Epithelial cell of prostate (primary cell): ENCODE measurements around the gene CPT1B.
"Not testable (repeated sequence)": the region's sequence is repeated elsewhere in the genome, so short reads cannot be mapped to it uniquely, and the experiment has no call there.

ENCODE experiments used
- DNase-seq: peaks from one replicate; pipeline ENCODE4 v3.0.0-alpha.2; 2011; ENCODE audit warnings: low read depth, low spot score
- H3K27ac ChIP-seq: fragments of 450-650 bp; 2 replicates; pipeline ENCODE4 v1.5.1; 2017; ENCODE audit warnings: mild to moderate bottlenecking

Gene CPT1B

GRCh38 chr22:50610041-50610451, 31.8 kb upstream of the CPT1B start:
- DNase-seq, result no peak
- H3K27ac ChIP-seq, result no peak overlapping the region

GRCh38 chr22:50609599-50609998, 31.4 kb upstream of the CPT1B start:
- no peak overlapping the region for H3K27ac ChIP-seq
- DNase-seq, result no peak

GRCh38 chr22:50608996-50609395, 30.8 kb upstream of the CPT1B start:
- DNase-seq, result no peak
- no peak overlapping the region for H3K27ac ChIP-seq

GRCh38 chr22:50608058-50608840, 30.0 kb upstream of the CPT1B start:
- DNase-seq, H3K27ac ChIP-seq: not testable (repeated sequence)

GRCh38 chr22:50607659-50608020, 29.4 kb upstream of the CPT1B start:
- DNase-seq, result no peak
- no peak overlapping the region for H3K27ac ChIP-seq

- no peak overlapping the region for H3K27ac ChIP-seq
- DNase-seq, result no peak
These were observed 28.9 kb upstream of the CPT1B start for GRCh38 chr22:50606946-50607658.

GRCh38 chr22:50606165-50606945, 28.1 kb upstream of the CPT1B start:
- no peak for DNase-seq
- H3K27ac ChIP-seq, result no peak overlapping the region

- no peak overlapping the region for H3K27ac ChIP-seq
- no peak for DNase-seq
These were observed 27.4 kb upstream of the CPT1B start for GRCh38 chr22:50605613-50606074.

GRCh38 chr22:50605002-50605612, 26.9 kb upstream of the CPT1B start:
- DNase-seq, result no peak
- H3K27ac ChIP-seq, result no peak overlapping the region

GRCh38 chr22:50604256-50605001, 26.2 kb upstream of the CPT1B start:
- no peak overlapping the region for H3K27ac ChIP-seq
- DNase-seq, result no peak

GRCh38 chr22:50603511-50604255, 25.5 kb upstream of the CPT1B start:
- no peak for DNase-seq
- no peak overlapping the region for H3K27ac ChIP-seq

- DNase-seq, result no peak
- H3K27ac ChIP-seq, result no peak overlapping the region
These were observed 24.1 kb upstream of the CPT1B start for GRCh38 chr22:50602338-50602700.

GRCh38 chr22:50601669-50602337, 23.6 kb upstream of the CPT1B start:
- DNase-seq, result no peak
- no peak overlapping the region for H3K27ac ChIP-seq

GRCh38 chr22:50600967-50601668, 22.9 kb upstream of the CPT1B start:
- H3K27ac ChIP-seq, result no peak overlapping the region
- DNase-seq, result no peak

- no peak within 1 kb of the TSS for H3K27ac ChIP-seq
- no peak for DNase-seq
These were observed 22.3 kb upstream of the CPT1B start, which contains the start of gene MAPK8IP2 for GRCh38 chr22:50600538-50600937. Gene MAPK8IP2 (plus strand): TSS chr22:50600793. CDS start chr22:50600819, 26 bp downstream.

GRCh38 chr22:50599816-50600455, 21.7 kb upstream of the CPT1B start:
- DNase-seq, result no peak
- H3K27ac ChIP-seq, result no peak overlapping the region

- no peak for DNase-seq
- no peak overlapping the region for H3K27ac ChIP-seq
These were observed 18.9 kb upstream of the CPT1B start for GRCh38 chr22:50597097-50597496.
